OCI-LY1 (cell line): Measurements from ENCODE around the gene SHROOM3.

Experiments used
- H2AFZ ChIP-seq: fragments of 200-600 bp; sonication (generic), shearing (Covaris generic); 2 replicates; pipeline ENCODE4 v1.6.0; 2014; ENCODE audit warnings: antibody characterized with exemption, mild to moderate bottlenecking, low read length
- H3F3A ChIP-seq: fragments of 200-600 bp; sonication (generic), shearing (Covaris generic); 2 replicates; pipeline ENCODE4 v1.6.0; 2014; ENCODE audit warnings: mild to moderate bottlenecking, antibody characterized with exemption, low read length, moderate library complexity; ENCODE audit not compliant: insufficient read depth
- H3K27ac ChIP-seq: fragments of 200-600 bp; sonication (generic); 2 replicates; pipeline ENCODE4 v1.5.1; 2014; ENCODE audit warnings: low read length, mixed run types, mild to moderate bottlenecking, low read depth; ENCODE audit not compliant: poor library complexity, severe bottlenecking
- H3K27me3 ChIP-seq: fragments of 200-600 bp; sonication (generic); 2 replicates; pipeline ENCODE4 v1.6.0; 2014; ENCODE audit warnings: antibody characterized with exemption, mild to moderate bottlenecking, low read length, moderate library complexity; ENCODE audit not compliant: insufficient read depth
- H3K36me3 ChIP-seq: fragments of 200-600 bp; sonication (generic); 2 replicates; pipeline ENCODE4 v1.6.1; 2014; ENCODE audit warnings: mild to moderate bottlenecking, antibody characterized with exemption, low read length, moderate library complexity, mixed read lengths; ENCODE audit not compliant: insufficient read depth
- H3K4me1 ChIP-seq: fragments of 200-600 bp; sonication (generic); 2 replicates; pipeline ENCODE4 v1.5.1; 2014; ENCODE audit warnings: mild to moderate bottlenecking, low read length, moderate library complexity; ENCODE audit not compliant: insufficient read depth, severe bottlenecking
- H3K4me2 ChIP-seq: fragments of 200-600 bp; sonication (generic), shearing (Covaris generic); 2 replicates; pipeline ENCODE4 v1.6.1; 2014; ENCODE audit warnings: low read length
- H3K4me3 ChIP-seq: fragments of 200-600 bp; sonication (generic); 2 replicates; pipeline ENCODE4 v1.5.1; 2014; ENCODE audit warnings: low read length, low read depth, mild to moderate bottlenecking, mixed read lengths; ENCODE audit not compliant: poor library complexity, severe bottlenecking
- H3K79me2 ChIP-seq: fragments of 200-600 bp; shearing (Covaris generic); 2 replicates; pipeline ENCODE4 v1.6.1; 2016; ENCODE audit warnings: mixed run types, low read length, mixed read lengths; ENCODE audit not compliant: insufficient read depth
- H3K9ac ChIP-seq: fragments of 200-600 bp; sonication (generic), shearing (Covaris generic); 2 replicates; pipeline ENCODE4 v1.6.1; 2014; ENCODE audit warnings: mild to moderate bottlenecking, low read length, mixed read lengths
- H3K9me2 ChIP-seq: fragments of 200-600 bp; sonication (generic), shearing (Covaris generic); 2 replicates; pipeline ENCODE4 v1.6.1; 2014; ENCODE audit warnings: low read depth, mild to moderate bottlenecking, low read length, mixed read lengths
- H3K9me3 ChIP-seq: fragments of 200-600 bp; shearing (Covaris generic); 2 replicates; pipeline ENCODE4 v1.6.1; 2014; ENCODE audit warnings: low read length, mixed read lengths
- H4K20me1 ChIP-seq: fragments of 200-600 bp; sonication (generic), shearing (Covaris generic); 2 replicates; pipeline ENCODE4 v1.6.0; 2016; ENCODE audit warnings: mild to moderate bottlenecking, low read length; ENCODE audit not compliant: insufficient read depth
- EZH2 ChIP-seq: fragments of 200-600 bp; sonication (generic), shearing (Covaris generic); IDR thresholded peaks from 2 replicates; pipeline ENCODE4 v1.8.0; 2017; ENCODE audit warnings: borderline replicate concordance, mixed run types, mild to moderate bottlenecking, antibody characterized with exemption, low read length, moderate library complexity, mixed read lengths
- TF ChIP-seq, protein P1 (sequence below): fragments of 200-600 bp; sonication (generic), shearing (Covaris generic); IDR thresholded peaks from 2 replicates; pipeline ENCODE4 v1.5.1; 2017; ENCODE audit warnings: mild to moderate bottlenecking, antibody characterized with exemption, low read length, moderate library complexity, mixed read lengths

SHROOM3 gene

GRCh38 chr4:76434901-76435527 is at the start of gene SHROOM3:
SHROOM3 (plus strand) TSS chr4:76435229; CDS start chr4:76436053, 824 bp downstream.
- H3K9ac ChIP-seq, result no peak within 1 kb of the TSS
- H3K79me2 ChIP-seq, result no peaks in the 10 kb centered on the region
- H3K36me3 ChIP-seq, result no peaks in the 10 kb centered on the region
- no peaks in the 10 kb centered on the region for H3K27me3 ChIP-seq
- H3K4me1 ChIP-seq, result no peaks in the 10 kb centered on the region
- no peaks in the 10 kb centered on the region for H3K9me2 ChIP-seq
- no peak within 1 kb of the TSS for H3K4me3 ChIP-seq
- H3K9me3 ChIP-seq, result no peaks in the 10 kb centered on the region
- no peaks in the 10 kb centered on the region for H3F3A ChIP-seq
- no peak within 1 kb of the TSS for H3K27ac ChIP-seq
- H2AFZ ChIP-seq, result no peak within 1 kb of the TSS
- no peak for TF ChIP-seq EZH2
- TF ChIP-seq, protein P1, sequence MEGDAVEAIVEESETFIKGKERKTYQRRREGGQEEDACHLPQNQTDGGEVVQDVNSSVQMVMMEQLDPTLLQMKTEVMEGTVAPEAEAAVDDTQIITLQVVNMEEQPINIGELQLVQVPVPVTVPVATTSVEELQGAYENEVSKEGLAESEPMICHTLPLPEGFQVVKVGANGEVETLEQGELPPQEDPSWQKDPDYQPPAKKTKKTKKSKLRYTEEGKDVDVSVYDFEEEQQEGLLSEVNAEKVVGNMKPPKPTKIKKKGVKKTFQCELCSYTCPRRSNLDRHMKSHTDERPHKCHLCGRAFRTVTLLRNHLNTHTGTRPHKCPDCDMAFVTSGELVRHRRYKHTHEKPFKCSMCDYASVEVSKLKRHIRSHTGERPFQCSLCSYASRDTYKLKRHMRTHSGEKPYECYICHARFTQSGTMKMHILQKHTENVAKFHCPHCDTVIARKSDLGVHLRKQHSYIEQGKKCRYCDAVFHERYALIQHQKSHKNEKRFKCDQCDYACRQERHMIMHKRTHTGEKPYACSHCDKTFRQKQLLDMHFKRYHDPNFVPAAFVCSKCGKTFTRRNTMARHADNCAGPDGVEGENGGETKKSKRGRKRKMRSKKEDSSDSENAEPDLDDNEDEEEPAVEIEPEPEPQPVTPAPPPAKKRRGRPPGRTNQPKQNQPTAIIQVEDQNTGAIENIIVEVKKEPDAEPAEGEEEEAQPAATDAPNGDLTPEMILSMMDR, result no peak
- H4K20me1 ChIP-seq, result no peaks in the 10 kb centered on the region
- no peak within 1 kb of the TSS for H3K4me2 ChIP-seq

GRCh38 chr4:76385974-76386373 is 49.1 kb upstream of the SHROOM3 start:
- H3K4me3 ChIP-seq, result no peak overlapping the region
- no peaks in the 10 kb centered on the region for H4K20me1 ChIP-seq
- H3K27me3 ChIP-seq, result no peaks in the 10 kb centered on the region
- no peaks in the 10 kb centered on the region for H3K4me1 ChIP-seq
- H3K9me2 ChIP-seq, result no peaks in the 10 kb centered on the region
- TF ChIP-seq EZH2, result no peak
- TF ChIP-seq, protein P1, result no peak
- H3K9ac ChIP-seq, result no peak overlapping the region
- no peak overlapping the region for H2AFZ ChIP-seq
- no peaks in the 10 kb centered on the region for H3K79me2 ChIP-seq
- no peak overlapping the region; the same call in 1 of the 2 replicates for H3K4me2 ChIP-seq
- no peaks in the 10 kb centered on the region for H3F3A ChIP-seq
- H3K27ac ChIP-seq, result no peak overlapping the region
- no peaks in the 10 kb centered on the region for H3K9me3 ChIP-seq
- no peaks in the 10 kb centered on the region for H3K36me3 ChIP-seq

DNA sequence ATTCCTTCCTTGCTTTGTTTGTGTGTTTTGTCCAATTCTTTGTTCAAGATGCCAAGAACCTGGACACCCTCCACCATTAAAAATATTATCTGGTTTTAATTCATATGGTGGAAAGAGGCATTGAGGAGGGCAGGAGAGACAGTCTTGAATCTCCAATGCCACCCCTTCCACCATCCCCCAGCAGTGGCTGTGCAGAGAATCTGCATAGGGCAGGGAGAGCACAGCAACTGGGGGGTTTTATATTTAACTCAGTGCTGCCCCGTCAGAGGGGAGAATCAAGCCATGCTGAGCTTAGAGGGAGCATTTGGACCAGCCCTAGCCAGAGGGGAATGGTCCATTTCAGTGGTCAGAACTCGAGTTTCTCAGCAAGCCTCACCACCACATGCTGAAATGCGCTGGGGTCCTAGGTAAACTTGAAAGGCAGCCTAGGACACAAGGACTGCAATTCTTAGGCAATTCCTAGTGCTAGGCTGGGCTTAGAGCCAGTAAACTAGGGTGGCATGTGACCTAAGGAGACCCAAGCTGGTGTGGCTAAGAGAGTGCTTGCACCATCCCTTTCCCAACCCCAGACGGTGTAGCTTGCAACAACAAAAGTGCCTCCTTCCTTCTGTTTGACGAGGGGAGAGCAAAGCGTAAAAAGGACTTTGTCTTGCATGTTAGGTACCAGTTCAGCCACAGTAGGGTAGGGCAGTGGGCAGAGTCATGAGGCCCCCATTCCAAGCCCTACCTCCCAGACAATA is 48.3 kb upstream of the SHROOM3 start:
- Histone ChIP-seq H3K36me3 (no peaks in the 10 kb centered on the region), H3K79me2 (no peaks in the 10 kb centered on the region), H3K9me3 (no peaks in the 10 kb centered on the region), H2AFZ (no peak overlapping the region), H3K27ac (no peak overlapping the region), H3K27me3 (no peaks in the 10 kb centered on the region), H3F3A (no peaks in the 10 kb centered on the region), H3K9ac (no peak overlapping the region), H3K4me1 (no peaks in the 10 kb centered on the region), H4K20me1 (no peaks in the 10 kb centered on the region), H3K9me2 (no peaks in the 10 kb centered on the region), H3K4me2 (no peak overlapping the region), H3K4me3 (no peak overlapping the region)
- TF ChIP-seq EZH2, result no peak
- TF ChIP-seq, protein P1, result no peak
